ENCODE measurements around the gene POU5F2.

Gene POU5F2

DNA sequence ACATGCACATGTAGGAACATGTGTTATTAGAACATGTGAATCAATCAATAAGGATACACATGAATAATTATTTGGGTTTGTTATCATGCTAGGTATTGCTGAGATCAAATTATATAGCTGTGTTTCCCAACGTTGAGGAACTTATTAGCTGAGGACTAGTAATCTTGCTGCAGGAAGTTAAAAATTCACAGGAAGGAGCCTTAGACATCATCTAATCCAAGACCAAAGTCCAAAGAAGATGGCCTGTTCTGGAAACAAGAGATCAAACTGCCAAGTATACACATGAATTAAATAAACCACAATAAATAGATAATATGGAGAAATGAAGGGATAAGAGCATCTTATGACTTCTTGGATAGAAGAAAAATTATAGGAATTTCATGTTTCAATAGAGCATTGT lies 19.9 kb downstream of the POU5F2 start:
- Histone ChIP-seq H3K27me3 (ENCODE audit: control insufficient read depth, insufficient read depth, low read length, poor library complexity, severe bottlenecking) (no peaks in the 10 kb centered on the region), H3K4me1 (ENCODE audit: control insufficient read depth, insufficient read depth, low read length) (peaks cover 5% of the 10 kb centered on the region), H3K27ac (ENCODE audit: insufficient read depth, low read depth, low read length, poor library complexity, severe bottlenecking) (no peak overlapping the region), H3K9me3 (ENCODE audit: control insufficient read depth, low read length) (no peaks in the 10 kb centered on the region), H3K36me3 (ENCODE audit: control insufficient read depth, insufficient read depth, low read length) (no peaks in the 10 kb centered on the region), H3K4me3 (ENCODE audit: insufficient read depth, low read depth, low read length) (no peak overlapping the region)
- 86 to 90% methylated on average over 1 of the region's 1 CpG for WGBS, 2 experiments

DNA sequence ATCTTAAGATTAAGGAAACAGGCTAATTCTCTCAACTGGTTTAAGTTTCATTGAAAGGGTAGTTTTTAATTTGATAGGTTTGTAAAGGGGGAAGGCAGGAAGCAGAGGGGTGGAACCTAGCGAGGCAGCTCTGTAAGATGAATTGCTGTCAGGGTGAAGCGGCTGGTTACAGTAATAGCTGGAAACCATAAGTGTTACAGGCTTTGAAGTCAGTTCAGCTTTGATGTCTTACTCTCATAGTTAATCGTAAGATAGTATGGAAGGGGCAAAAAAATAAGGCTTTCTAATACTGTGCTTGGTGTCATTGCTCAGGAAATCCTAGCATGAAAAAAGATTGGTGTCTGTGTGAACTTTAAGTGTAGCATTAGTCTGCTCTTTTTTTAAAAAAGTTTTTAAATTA lies 20.3 kb downstream of the POU5F2 start:
- Histone ChIP-seq H3K9me3 (ENCODE audit: control insufficient read depth, low read length) (no peaks in the 10 kb centered on the region), H3K4me3 (ENCODE audit: insufficient read depth, low read depth, low read length) (no peak overlapping the region), H3K4me1 (ENCODE audit: control insufficient read depth, insufficient read depth, low read length) (peaks cover under 1% of the 10 kb centered on the region), H3K27ac (ENCODE audit: insufficient read depth, low read depth, low read length, poor library complexity, severe bottlenecking) (no peak overlapping the region), H3K27me3 (ENCODE audit: control insufficient read depth, insufficient read depth, low read length, poor library complexity, severe bottlenecking) (no peaks in the 10 kb centered on the region), H3K36me3 (ENCODE audit: control insufficient read depth, insufficient read depth, low read length) (no peaks in the 10 kb centered on the region)
- WGBS, 2 experiments = 92 to 93% methylated on average over 3 of the region's 3 CpGs

DNA sequence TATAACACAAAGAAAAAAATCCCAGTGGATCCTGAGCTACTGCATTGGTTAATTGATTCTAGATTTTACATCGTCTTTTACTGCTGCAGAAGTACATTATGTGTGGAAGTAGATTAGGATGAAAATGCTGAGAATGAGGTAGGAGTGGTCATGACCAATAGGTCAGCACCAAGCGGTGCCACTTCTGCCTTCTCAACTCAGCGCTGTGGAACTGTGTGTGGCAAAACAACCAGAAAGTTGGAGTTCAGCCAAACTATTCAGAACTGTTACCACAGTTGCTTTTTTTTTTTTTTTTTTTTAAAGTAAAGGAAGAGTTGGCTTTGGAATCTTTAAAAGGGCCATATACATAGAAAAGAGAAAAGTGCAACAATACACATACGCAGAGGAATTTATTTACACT lies 24.2 kb downstream of the POU5F2 start:
- no peaks in the 10 kb centered on the region for H3K36me3 ChIP-seq (ENCODE audit: control insufficient read depth, insufficient read depth, low read length)
- H3K9me3 ChIP-seq (ENCODE audit: control insufficient read depth, low read length) = no peaks in the 10 kb centered on the region
- H3K4me1 ChIP-seq (ENCODE audit: control insufficient read depth, insufficient read depth, low read length) = no peaks in the 10 kb centered on the region
- no peak overlapping the region for H3K27ac ChIP-seq (ENCODE audit: insufficient read depth, low read depth, low read length, poor library complexity, severe bottlenecking)
- 95 to 97% methylated on average over 3 of the region's 4 CpGs for WGBS, 2 experiments
- no peak overlapping the region for H3K4me3 ChIP-seq (ENCODE audit: insufficient read depth, low read depth, low read length)
- no peaks in the 10 kb centered on the region for H3K27me3 ChIP-seq (ENCODE audit: control insufficient read depth, insufficient read depth, low read length, poor library complexity, severe bottlenecking)

DNA sequence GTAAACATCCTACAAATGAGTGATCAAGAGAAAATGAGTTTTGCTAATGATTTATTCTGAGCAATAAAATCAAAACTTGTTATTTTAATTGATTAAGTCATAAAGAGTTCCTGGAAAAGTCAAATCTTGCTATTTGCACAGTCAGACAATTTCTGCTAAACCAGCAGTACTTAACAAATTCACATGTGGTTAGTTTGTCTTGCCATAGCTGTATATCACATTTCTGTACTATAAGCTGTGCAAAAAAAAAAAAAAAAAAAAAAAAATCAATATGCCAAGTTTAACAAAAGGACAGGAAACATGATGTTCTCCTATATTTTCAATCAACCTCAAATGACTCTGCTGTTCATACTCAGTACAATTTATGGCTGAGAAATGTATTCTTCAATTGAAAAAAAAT lies 24.9 kb downstream of the POU5F2 start:
- Histone ChIP-seq H3K36me3 (ENCODE audit: control insufficient read depth, insufficient read depth, low read length) (no peaks in the 10 kb centered on the region), H3K27ac (ENCODE audit: insufficient read depth, low read depth, low read length, poor library complexity, severe bottlenecking) (no peak overlapping the region), H3K27me3 (ENCODE audit: control insufficient read depth, insufficient read depth, low read length, poor library complexity, severe bottlenecking) (no peaks in the 10 kb centered on the region), H3K9me3 (ENCODE audit: control insufficient read depth, low read length) (no peaks in the 10 kb centered on the region), H3K4me3 (ENCODE audit: insufficient read depth, low read depth, low read length) (no peak overlapping the region), H3K4me1 (ENCODE audit: control insufficient read depth, insufficient read depth, low read length) (no peaks in the 10 kb centered on the region)

DNA sequence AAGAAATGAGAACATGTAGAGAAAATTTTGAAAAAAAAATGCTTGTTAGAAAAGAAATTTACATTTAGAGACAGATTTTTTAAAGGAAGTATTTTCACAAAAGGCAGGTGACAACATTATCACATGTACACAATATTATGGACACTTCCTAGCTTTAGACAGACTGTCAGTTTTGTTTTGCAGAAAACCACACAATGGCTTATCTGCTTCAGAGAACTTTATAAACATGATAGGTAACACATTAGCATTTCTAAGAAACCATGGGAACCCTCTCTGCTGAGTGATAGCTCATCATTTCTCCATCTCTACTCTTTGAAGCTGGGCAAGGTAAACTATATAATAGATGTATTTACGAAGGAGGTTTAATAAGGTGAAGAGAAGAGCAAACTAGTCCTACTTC lies 25.6 kb downstream of the POU5F2 start:
- WGBS, 2 experiments = no CpG with 5 or more reads among the region's 1 CpG
- H3K27me3 ChIP-seq (ENCODE audit: control insufficient read depth, insufficient read depth, low read length, poor library complexity, severe bottlenecking) = no peaks in the 10 kb centered on the region
- H3K9me3 ChIP-seq (ENCODE audit: control insufficient read depth, low read length) = no peaks in the 10 kb centered on the region
- no peaks in the 10 kb centered on the region for H3K4me1 ChIP-seq (ENCODE audit: control insufficient read depth, insufficient read depth, low read length)
- no peak overlapping the region for H3K4me3 ChIP-seq (ENCODE audit: insufficient read depth, low read depth, low read length)
- H3K27ac ChIP-seq (ENCODE audit: insufficient read depth, low read depth, low read length, poor library complexity, severe bottlenecking) = no peak overlapping the region
- no peaks in the 10 kb centered on the region for H3K36me3 ChIP-seq (ENCODE audit: control insufficient read depth, insufficient read depth, low read length)

DNA sequence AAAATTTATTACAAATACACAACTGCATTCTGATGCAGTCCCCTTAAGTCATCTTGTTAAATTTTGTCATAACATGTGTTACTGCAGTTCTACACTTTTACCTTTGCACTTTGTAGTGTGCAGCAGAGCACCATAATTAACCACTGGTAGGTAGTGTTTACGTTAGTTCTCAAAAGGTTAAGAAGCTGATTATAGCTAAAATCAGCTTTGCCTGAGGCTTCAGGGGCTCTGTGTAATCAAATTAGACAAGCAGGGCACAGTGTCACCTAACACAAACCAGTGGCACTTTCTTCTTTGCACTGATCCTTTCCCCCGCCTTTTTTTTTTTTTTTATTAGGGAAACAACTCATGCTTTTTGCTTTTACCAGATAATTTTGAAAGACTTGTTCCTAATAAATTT lies 26.1 kb downstream of the POU5F2 start:
- H3K27ac ChIP-seq (ENCODE audit: insufficient read depth, low read depth, low read length, poor library complexity, severe bottlenecking) = no peak overlapping the region
- no peaks in the 10 kb centered on the region for H3K36me3 ChIP-seq (ENCODE audit: control insufficient read depth, insufficient read depth, low read length)
- H3K4me1 ChIP-seq (ENCODE audit: control insufficient read depth, insufficient read depth, low read length) = no peaks in the 10 kb centered on the region
- H3K4me3 ChIP-seq (ENCODE audit: insufficient read depth, low read depth, low read length) = no peak overlapping the region
- no peaks in the 10 kb centered on the region for H3K27me3 ChIP-seq (ENCODE audit: control insufficient read depth, insufficient read depth, low read length, poor library complexity, severe bottlenecking)
- H3K9me3 ChIP-seq (ENCODE audit: control insufficient read depth, low read length) = no peaks in the 10 kb centered on the region
- 63 to 68% methylated on average over 2 of the region's 2 CpGs for WGBS, 2 experiments

DNA sequence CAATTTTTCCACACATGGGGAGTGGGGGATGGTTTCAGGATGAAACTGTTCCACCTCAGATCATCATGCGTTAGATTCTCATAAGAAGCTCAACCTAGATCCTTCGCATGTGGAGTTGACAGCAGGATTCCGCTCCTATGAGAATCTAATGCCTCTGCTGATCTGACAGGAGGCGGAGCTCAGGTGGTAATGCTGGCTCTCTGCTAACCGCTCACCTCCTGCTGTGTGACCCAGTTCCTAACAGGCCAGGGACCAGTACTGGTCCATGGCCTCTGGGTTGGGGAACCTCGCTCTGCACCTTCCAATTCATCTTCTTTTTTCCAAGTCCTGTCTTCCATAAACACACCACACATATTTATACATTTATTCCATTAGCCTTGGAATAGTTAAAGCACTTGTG lies 33.0 kb downstream of the POU5F2 start:
- H3K27ac ChIP-seq (ENCODE audit: insufficient read depth, low read depth, low read length, poor library complexity, severe bottlenecking) = no peak overlapping the region
- H3K36me3 ChIP-seq (ENCODE audit: control insufficient read depth, insufficient read depth, low read length) = no peaks in the 10 kb centered on the region
- H3K4me3 ChIP-seq (ENCODE audit: insufficient read depth, low read depth, low read length) = no peak overlapping the region
- no peaks in the 10 kb centered on the region for H3K4me1 ChIP-seq (ENCODE audit: control insufficient read depth, insufficient read depth, low read length)
- 87 to 89% methylated on average over 6 of the region's 6 CpGs for WGBS, 2 experiments
- no peaks in the 10 kb centered on the region for H3K9me3 ChIP-seq (ENCODE audit: control insufficient read depth, low read length)
- no peaks in the 10 kb centered on the region for H3K27me3 ChIP-seq (ENCODE audit: control insufficient read depth, insufficient read depth, low read length, poor library complexity, severe bottlenecking)

DNA sequence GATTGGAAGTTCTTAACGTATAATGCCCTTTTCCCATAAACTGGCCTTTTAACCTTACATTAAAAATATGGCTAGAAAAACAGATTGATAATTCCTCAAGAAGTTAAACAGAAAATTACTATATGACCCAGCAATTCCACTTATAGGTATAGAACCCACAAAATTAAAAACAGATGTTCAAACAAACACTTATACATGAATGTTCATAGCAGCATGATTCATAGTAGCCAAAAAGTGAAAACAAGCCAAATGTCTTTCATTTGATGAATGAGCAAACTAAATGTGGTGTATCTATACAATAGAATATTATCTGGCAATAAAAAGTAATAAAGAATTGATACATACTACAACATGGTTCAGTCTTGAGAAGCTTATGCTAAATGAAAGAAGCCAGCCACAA lies 35.5 kb downstream of the POU5F2 start:
- Histone ChIP-seq H3K9me3 (ENCODE audit: control insufficient read depth, low read length) (no peaks in the 10 kb centered on the region), H3K27ac (ENCODE audit: insufficient read depth, low read depth, low read length, poor library complexity, severe bottlenecking) (no peak overlapping the region), H3K27me3 (ENCODE audit: control insufficient read depth, insufficient read depth, low read length, poor library complexity, severe bottlenecking) (no peaks in the 10 kb centered on the region), H3K36me3 (ENCODE audit: control insufficient read depth, insufficient read depth, low read length) (no peaks in the 10 kb centered on the region), H3K4me3 (ENCODE audit: insufficient read depth, low read depth, low read length) (no peak overlapping the region), H3K4me1 (ENCODE audit: control insufficient read depth, insufficient read depth, low read length) (no peaks in the 10 kb centered on the region)
- no CpG with 5 or more reads among the region's 1 CpG for WGBS, 2 experiments

DNA sequence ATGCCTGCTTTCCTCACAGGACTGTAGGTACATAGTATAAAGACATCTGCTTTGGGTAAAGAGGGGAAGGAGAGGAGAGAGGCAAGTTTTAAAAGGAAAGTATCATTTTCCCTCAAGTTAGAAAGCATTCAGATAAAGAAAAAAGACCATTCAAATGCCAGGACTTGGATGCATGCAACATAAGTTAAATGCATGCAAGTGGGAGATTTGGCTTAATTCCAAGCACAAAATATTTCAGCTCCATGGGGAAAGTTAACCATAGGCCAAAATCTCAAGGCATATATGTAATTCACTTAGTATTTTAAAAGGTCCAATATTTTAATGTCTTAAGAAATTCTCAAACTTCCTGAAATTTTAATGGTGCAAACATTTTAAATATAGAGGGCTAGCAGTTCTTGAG lies 36.4 kb downstream of the POU5F2 start:
- Histone ChIP-seq H3K27ac (ENCODE audit: insufficient read depth, low read depth, low read length, poor library complexity, severe bottlenecking) (no peak overlapping the region), H3K27me3 (ENCODE audit: control insufficient read depth, insufficient read depth, low read length, poor library complexity, severe bottlenecking) (no peaks in the 10 kb centered on the region), H3K4me3 (ENCODE audit: insufficient read depth, low read depth, low read length) (no peak overlapping the region), H3K4me1 (ENCODE audit: control insufficient read depth, insufficient read depth, low read length) (no peaks in the 10 kb centered on the region), H3K36me3 (ENCODE audit: control insufficient read depth, insufficient read depth, low read length) (no peaks in the 10 kb centered on the region), H3K9me3 (ENCODE audit: control insufficient read depth, low read length) (no peaks in the 10 kb centered on the region)

DNA sequence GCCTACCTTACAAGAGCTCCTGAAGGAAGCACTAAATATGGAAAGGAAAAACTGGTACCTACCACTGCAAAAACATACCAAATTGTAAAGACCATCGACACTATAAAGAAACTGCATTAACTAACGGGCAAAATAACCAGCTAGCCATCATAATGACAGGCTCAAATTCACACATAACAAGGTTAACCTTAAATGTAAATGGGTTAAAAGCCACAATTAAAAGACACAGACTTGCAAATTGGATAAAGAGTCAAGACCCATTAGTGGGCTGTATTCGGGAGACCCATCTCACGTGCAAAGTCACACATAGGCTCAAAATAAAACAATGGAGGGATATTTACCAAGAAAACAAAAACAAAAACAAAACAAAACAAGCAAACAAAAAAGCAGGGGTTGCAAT lies 49.4 kb downstream of the POU5F2 start:
- H3K9me3 ChIP-seq (ENCODE audit: control insufficient read depth, low read length) = no peaks in the 10 kb centered on the region
- no peak overlapping the region for H3K4me3 ChIP-seq (ENCODE audit: insufficient read depth, low read depth, low read length)
- H3K4me1 ChIP-seq (ENCODE audit: control insufficient read depth, insufficient read depth, low read length) = no peaks in the 10 kb centered on the region
- no peak overlapping the region for H3K27ac ChIP-seq (ENCODE audit: insufficient read depth, low read depth, low read length, poor library complexity, severe bottlenecking)
- WGBS, 2 experiments = 92 to 98% methylated on average over 4 of the region's 4 CpGs
- no peaks in the 10 kb centered on the region for H3K36me3 ChIP-seq (ENCODE audit: control insufficient read depth, insufficient read depth, low read length)
- H3K27me3 ChIP-seq (ENCODE audit: control insufficient read depth, insufficient read depth, low read length, poor library complexity, severe bottlenecking) = no peaks in the 10 kb centered on the region

Measured in ectodermal cell (in vitro differentiated cells).